ENCODE data around the gene CD58.

DNA sequence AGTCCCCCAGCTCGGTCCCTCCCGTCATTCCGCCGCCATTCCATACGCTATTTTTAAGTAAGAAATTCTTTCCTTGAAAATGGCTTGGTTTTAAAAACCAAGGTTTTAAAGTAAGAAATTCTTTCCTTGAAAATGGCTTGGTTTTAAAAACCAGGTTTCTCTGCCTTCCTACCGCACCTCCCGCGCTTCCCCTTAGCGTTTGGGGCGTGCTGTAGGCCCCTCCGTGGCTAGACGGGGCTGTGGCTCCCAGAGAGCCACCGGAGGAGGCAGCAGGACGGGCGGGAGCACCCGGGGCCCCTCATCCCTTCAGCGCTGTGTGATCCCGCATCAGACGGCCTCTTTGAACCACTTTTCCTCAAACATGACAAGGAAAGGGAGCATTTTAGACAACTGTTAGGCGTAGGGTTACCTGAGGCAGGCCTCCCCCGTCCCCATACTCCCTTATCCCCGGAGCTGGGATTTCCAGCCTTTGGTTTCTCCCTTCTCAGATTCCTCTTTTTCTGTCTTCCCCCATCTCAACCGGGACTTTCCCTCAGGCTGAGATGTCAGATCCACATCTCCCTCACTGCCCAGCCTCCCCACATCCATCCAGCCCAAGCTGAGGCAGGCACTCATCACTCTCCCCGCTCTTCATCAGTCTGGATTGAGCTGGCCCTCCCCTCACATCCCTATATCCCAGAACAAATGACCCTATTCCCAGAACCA, 541 bp upstream of the CD58 start:
- TF ChIP-seq, protein P1, sequence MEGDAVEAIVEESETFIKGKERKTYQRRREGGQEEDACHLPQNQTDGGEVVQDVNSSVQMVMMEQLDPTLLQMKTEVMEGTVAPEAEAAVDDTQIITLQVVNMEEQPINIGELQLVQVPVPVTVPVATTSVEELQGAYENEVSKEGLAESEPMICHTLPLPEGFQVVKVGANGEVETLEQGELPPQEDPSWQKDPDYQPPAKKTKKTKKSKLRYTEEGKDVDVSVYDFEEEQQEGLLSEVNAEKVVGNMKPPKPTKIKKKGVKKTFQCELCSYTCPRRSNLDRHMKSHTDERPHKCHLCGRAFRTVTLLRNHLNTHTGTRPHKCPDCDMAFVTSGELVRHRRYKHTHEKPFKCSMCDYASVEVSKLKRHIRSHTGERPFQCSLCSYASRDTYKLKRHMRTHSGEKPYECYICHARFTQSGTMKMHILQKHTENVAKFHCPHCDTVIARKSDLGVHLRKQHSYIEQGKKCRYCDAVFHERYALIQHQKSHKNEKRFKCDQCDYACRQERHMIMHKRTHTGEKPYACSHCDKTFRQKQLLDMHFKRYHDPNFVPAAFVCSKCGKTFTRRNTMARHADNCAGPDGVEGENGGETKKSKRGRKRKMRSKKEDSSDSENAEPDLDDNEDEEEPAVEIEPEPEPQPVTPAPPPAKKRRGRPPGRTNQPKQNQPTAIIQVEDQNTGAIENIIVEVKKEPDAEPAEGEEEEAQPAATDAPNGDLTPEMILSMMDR (IDR thresholded peaks at IDR 0.05; ENCODE audit: insufficient read depth, low read length, poor library complexity, severe bottlenecking), result no peak
- no peak for TF ChIP-seq EZH2phosphoT487 (conservative IDR thresholded peaks at IDR 0.05; ENCODE audit: low read length)
